Neuronal stem cell (in vitro differentiated cells): ENCODE results near the gene WWC1. TPM values are rescaled to one million over a fixed set of nuclear protein-coding genes. Genes with fewer than 3 reads are reported as not detected.
A peak's percentile ranks its signal among the peaks of the same experiment; 100 is the strongest.

Experiments
- DNase-seq: peaks from one replicate; pipeline ENCODE4 v3.0.0-alpha.2; 2013; ENCODE audit warnings: low spot score
- H2AFZ ChIP-seq: one replicate; pipeline ENCODE4 v1.6.1; 2013; ENCODE audit warnings: mild to moderate bottlenecking, low read length, inconsistent platforms
- H2AK5ac ChIP-seq: 2 replicates; pipeline ENCODE4 v1.6.1; 2013; ENCODE audit warnings: low read depth, mild to moderate bottlenecking, inconsistent platforms, low read length, moderate library complexity, mixed read lengths
- H2BK120ac ChIP-seq: 2 replicates; pipeline ENCODE4 v1.6.1; 2013; ENCODE audit warnings: low read depth, mild to moderate bottlenecking, inconsistent platforms, low read length, moderate library complexity, mixed read lengths
- H2BK12ac ChIP-seq: one replicate; pipeline ENCODE4 v1.6.1; 2013; ENCODE audit warnings: low read length, inconsistent platforms
- H2BK15ac ChIP-seq: 2 replicates; pipeline ENCODE4 v1.6.1; 2013; ENCODE audit warnings: mild to moderate bottlenecking, low read length, inconsistent platforms, mixed read lengths
- H2BK5ac ChIP-seq: one replicate; pipeline ENCODE4 v1.6.1; 2013; ENCODE audit warnings: inconsistent platforms, mild to moderate bottlenecking, low read length, moderate library complexity
- H3K14ac ChIP-seq: one replicate; pipeline ENCODE4 v1.6.1; 2013; ENCODE audit warnings: low read length, inconsistent platforms
- H3K18ac ChIP-seq: 2 replicates; pipeline ENCODE4 v1.6.1; 2013; ENCODE audit warnings: low read length, inconsistent platforms
- H3K23ac ChIP-seq: 2 replicates; pipeline ENCODE4 v1.6.1; 2013; ENCODE audit warnings: low read depth, mild to moderate bottlenecking, mixed read lengths, low read length, inconsistent platforms; ENCODE audit not compliant: poor library complexity
- H3K27ac ChIP-seq: replicated peaks from 3 replicates; pipeline ENCODE4 v1.5.1; 2013; ENCODE audit warnings: low read length, inconsistent platforms
- H3K27me3 ChIP-seq, 3 experiments: 2 replicates each; pipeline ENCODE4 v1.6.1; 2013; ENCODE audit warnings: low read length in 3 of 3, mild to moderate bottlenecking in 2 of 3, inconsistent platforms in 1 of 3, low read depth in 1 of 3, mixed read lengths in 1 of 3, moderate library complexity in 1 of 3; ENCODE audit not compliant: control insufficient read depth in 3 of 3, insufficient read depth in 3 of 3
- H3K36me3 ChIP-seq, 2 donors: replicated peaks in 1 of 2; 2 replicates each; pipeline ENCODE4 v1.6.1; 2013; ENCODE audit warnings: low read length in 2 of 2; ENCODE audit not compliant: control insufficient read depth in 2 of 2, insufficient read depth in 2 of 2
- H3K4ac ChIP-seq: 2 replicates; pipeline ENCODE4 v1.6.1; 2013; ENCODE audit warnings: inconsistent platforms, mild to moderate bottlenecking, low read length, moderate library complexity
- H3K4me1 ChIP-seq, 2 donors: 1 replicate in 1 of 2; 2 replicates in 1 of 2; pipeline ENCODE4 v1.6.1; 2013; ENCODE audit warnings: low read length in 2 of 2, low read depth in 1 of 2; ENCODE audit not compliant: control insufficient read depth in 2 of 2, insufficient read depth in 1 of 2
- H3K4me2 ChIP-seq: one replicate; pipeline ENCODE4 v1.6.1; 2013; ENCODE audit warnings: mild to moderate bottlenecking, low read length, inconsistent platforms; ENCODE audit not compliant: insufficient read depth, poor library complexity, severe bottlenecking
- H3K4me3 ChIP-seq, 2 donors: 2 replicates each; pipeline ENCODE4 v1.5.1; 2013; ENCODE audit warnings: low read length in 2 of 2, mild to moderate bottlenecking in 2 of 2, inconsistent platforms in 1 of 2, moderate library complexity in 1 of 2
- H3K79me1 ChIP-seq: one replicate; pipeline ENCODE4 v1.6.1; 2013; ENCODE audit warnings: low read depth, mild to moderate bottlenecking, inconsistent platforms, low read length, moderate library complexity
- H3K9ac ChIP-seq: one replicate; pipeline ENCODE4 v1.6.1; 2013; ENCODE audit warnings: mild to moderate bottlenecking, low read depth, low read length, inconsistent platforms; ENCODE audit not compliant: poor library complexity
- H3K9me3 ChIP-seq, 2 donors: replicated peaks in 1 of 2; 2 replicates each; pipeline versions ENCODE3 to v1.6.1; 2013; ENCODE audit warnings: low read length in 2 of 2, mild to moderate bottlenecking in 2 of 2, inconsistent platforms in 1 of 2, low read depth in 1 of 2, mixed read lengths in 1 of 2, moderate library complexity in 1 of 2; ENCODE audit not compliant: control insufficient read depth in 2 of 2, insufficient read depth in 1 of 2
- H4K8ac ChIP-seq: one replicate; pipeline ENCODE4 v1.6.1; 2013; ENCODE audit warnings: low read depth, mild to moderate bottlenecking, inconsistent platforms, low read length, moderate library complexity
- H4K91ac ChIP-seq: one replicate; pipeline ENCODE4 v1.6.1; 2013; ENCODE audit warnings: low read length, low read depth, mild to moderate bottlenecking, inconsistent platforms; ENCODE audit not compliant: poor library complexity
- WGBS, 2 donors: extraction: QIAGEN DNeasy Blood & Tissue Kit; methylation state at CpG; one replicate each; pipeline ENCODE4 v1.1.7; 2013; ENCODE audit warnings: missing lambda C conversion rate in 2 of 2, mixed read lengths in 1 of 2; ENCODE audit not compliant: insufficient read length in 2 of 2, insufficient replicate concordance in 1 of 2; ENCODE audit errors: extremely low coverage in 2 of 2; 5-methylcytosine and 5-hydroxymethylcytosine counted together
- polyA plus RNA-seq, 2 experiments: library from polyadenylated mRNA; stranded (reverse); fragments of 200-250 nt; gene quantifications; one replicate each; pipeline ENCODE4 v1.2.3, GENCODE V29; 2013

The WWC1 gene
- 11.4 TPM for polyA plus RNA-seq (2013, experiment 1 of 2)
- polyA plus RNA-seq (2013, experiment 2 of 2): 12.7 TPM

GRCh38 chr5:168291342-168291963 is at the start of gene WWC1:
Gene WWC1 (plus strand): TSS chr5:168291645. CDS start chr5:168292153, 508 bp downstream.
- Histone ChIP-seq H3K9me3 (no peaks in the 10 kb centered on the region), H3K14ac (peak within 1 kb of the TSS; percentile 40), H3K9ac (peak within 1 kb of the TSS; percentile 88), H3K18ac (peak within 1 kb of the TSS; percentile 79), H3K4ac (no peak within 1 kb of the TSS), H3K4me3 (peak within 1 kb of the TSS; percentile 68 to 94), H3K4me1 (peaks cover 18 to 22% of the 10 kb centered on the region in 2 donors), H3K4me2 (peak within 1 kb of the TSS; percentile 86), H2BK15ac (peak within 1 kb of the TSS; percentile 23), H2BK5ac (no peak within 1 kb of the TSS), H2BK12ac (no peak within 1 kb of the TSS), H3K36me3 (no peaks in the 10 kb centered on the region), H2AFZ (peak within 1 kb of the TSS; percentile 96), H2AK5ac (no peak within 1 kb of the TSS), H3K79me1 (no peaks in the 10 kb centered on the region), H3K27me3 (no peaks in the 10 kb centered on the region), H4K8ac (no peak within 1 kb of the TSS), H2BK120ac (no peak within 1 kb of the TSS), H3K23ac (no peak within 1 kb of the TSS), H4K91ac (no peak within 1 kb of the TSS), H3K27ac (no peak within 1 kb of the TSS)
- no CpG with 5 or more reads among the region's 77 CpGs for WGBS, 2 donors
- no peak for DNase-seq

GRCh38 chr5:168244838-168245559 is 46.4 kb upstream of the WWC1 start:
- Histone ChIP-seq H3K4me1 (peaks cover 0 to 3% of the 10 kb centered on the region in 2 donors), H3K4ac (no peak overlapping the region), H3K79me1 (no peaks in the 10 kb centered on the region), H3K14ac (no peak overlapping the region), H3K4me3 (no peak overlapping the region), H2BK12ac (no peak overlapping the region), H3K23ac (no peak overlapping the region), H3K9ac (no peak overlapping the region), H4K91ac (no peak overlapping the region), H2BK15ac (no peak overlapping the region), H2BK120ac (no peak overlapping the region), H2AFZ (no peak overlapping the region), H2BK5ac (no peak overlapping the region), H3K4me2 (no peak overlapping the region), H4K8ac (no peak overlapping the region), H3K9me3 (peaks cover 2 to 4% of the 10 kb centered on the region in 2 donors), H2AK5ac (no peak overlapping the region), H3K18ac (no peak overlapping the region), H3K27me3 (no peaks in the 10 kb centered on the region), H3K27ac (no peak overlapping the region), H3K36me3 (peaks cover 5 to 23% of the 10 kb centered on the region in 2 donors)
- no CpG with 5 or more reads among the region's 13 CpGs for WGBS, 2 donors
- no peak for DNase-seq

GRCh38 chr5:168249923-168250322 is 41.5 kb upstream of the WWC1 start:
- Histone ChIP-seq H4K8ac (no peak overlapping the region), H2BK15ac (no peak overlapping the region), H2BK5ac (no peak overlapping the region), H3K79me1 (no peaks in the 10 kb centered on the region), H2BK12ac (no peak overlapping the region), H3K36me3 (peaks cover 5 to 23% of the 10 kb centered on the region in 2 donors), H3K27me3 (no peaks in the 10 kb centered on the region), H3K4me1 (peaks cover 0 to 8% of the 10 kb centered on the region in 2 donors), H3K9ac (no peak overlapping the region), H3K4ac (no peak overlapping the region), H2BK120ac (no peak overlapping the region), H3K27ac (no peak overlapping the region), H3K9me3 (peaks cover 2 to 4% of the 10 kb centered on the region in 2 donors), H3K18ac (no peak overlapping the region), H3K4me3 (no peak overlapping the region), H3K4me2 (no peak overlapping the region), H2AFZ (no peak overlapping the region), H3K23ac (no peak overlapping the region), H3K14ac (no peak overlapping the region), H2AK5ac (peak overlapping the region; percentile 40), H4K91ac (no peak overlapping the region)
- no peak for DNase-seq

- H2BK12ac ChIP-seq: no peak overlapping the region
- H2BK15ac ChIP-seq: no peak overlapping the region
- H3K36me3 ChIP-seq: peaks cover 5 to 23% of the 10 kb centered on the region in 2 donors
- DNase-seq: no peak
- peak overlapping the region; percentile 67 for H3K27ac ChIP-seq
- peaks cover 2 to 4% of the 10 kb centered on the region in 2 donors for H3K9me3 ChIP-seq
- no peak overlapping the region for H2BK120ac ChIP-seq
- H3K4me2 ChIP-seq: no peak overlapping the region
- H3K23ac ChIP-seq: no peak overlapping the region
- H3K27me3 ChIP-seq: no peaks in the 10 kb centered on the region
- H2BK5ac ChIP-seq: peak overlapping the region; percentile 60
- no peak overlapping the region for H3K4me3 ChIP-seq
- peak overlapping the region; percentile 27 for H3K18ac ChIP-seq
- H3K4me1 ChIP-seq: peaks cover 0 to 5% of the 10 kb centered on the region in 2 donors
- no peaks in the 10 kb centered on the region for H3K79me1 ChIP-seq
- H4K8ac ChIP-seq: no peak overlapping the region
- H2AFZ ChIP-seq: no peak overlapping the region
- H3K4ac ChIP-seq: no peak overlapping the region
- no CpG with 5 or more reads among the region's 7 CpGs for WGBS, 2 donors
- no peak overlapping the region for H4K91ac ChIP-seq
- no peak overlapping the region for H3K9ac ChIP-seq
- no peak overlapping the region for H2AK5ac ChIP-seq
- no peak overlapping the region for H3K14ac ChIP-seq
Observed at GRCh38 chr5:168251259-168251658, 40.2 kb upstream of the WWC1 start.
